Activated CD4-positive, alpha-beta T cell treated with anti-CD3 and anti-CD28 coated beads, Interleukin-2, amount 50 U/mL, for 1 hour (primary cell): Measurements from ENCODE around the gene AGAP9.
A peak's percentile ranks its signal among the peaks of the same experiment; 100 is the strongest.
"Not testable (repeated sequence)": the region's sequence is repeated elsewhere in the genome, so short reads cannot be mapped to it uniquely, and the experiment has no call there.

Source experiments
- DNase-seq: peaks from one replicate; pipeline ENCODE4 v3.0.0-alpha.2; 2020

Gene AGAP9

GRCh38 chr10:47523475-47523874 is at the start of gene AGAP9:
TSS of gene AGAP9 (minus strand) at chr10:47523638. CDS start at chr10:47523526, 112 bp downstream.
- DNase-seq, result not testable (repeated sequence)

GRCh38 chr10:47571138-47571912 is 47.9 kb upstream of the AGAP9 start:
- DNase-seq, result not testable (repeated sequence)

- not testable (repeated sequence) for DNase-seq
Observed at GRCh38 chr10:47566757-47567156, 43.3 kb upstream of the AGAP9 start.

- not testable (repeated sequence) for DNase-seq
Observed at GRCh38 chr10:47566108-47566699, 42.8 kb upstream of the AGAP9 start.

GRCh38 chr10:47565517-47565920 is 42.1 kb upstream of the AGAP9 start:
- DNase-seq, result not testable (repeated sequence)

- DNase-seq, result not testable (repeated sequence)
Observed at GRCh38 chr10:47564953-47565352, 41.5 kb upstream of the AGAP9 start.

GRCh38 chr10:47564318-47564717 is 40.9 kb upstream of the AGAP9 start:
- not testable (repeated sequence) for DNase-seq

- not testable (repeated sequence) for DNase-seq
Observed at GRCh38 chr10:47560452-47560851, 37.0 kb upstream of the AGAP9 start.

- DNase-seq, result not testable (repeated sequence)
Observed at GRCh38 chr10:47559718-47560308, 36.4 kb upstream of the AGAP9 start.

- DNase-seq, result not testable (repeated sequence)
Observed at GRCh38 chr10:47558109-47558508, 34.7 kb upstream of the AGAP9 start.

GRCh38 chr10:47557616-47558015 is 34.2 kb upstream of the AGAP9 start:
- not testable (repeated sequence) for DNase-seq

- DNase-seq, result not testable (repeated sequence)
Observed at GRCh38 chr10:47555334-47555733, 31.9 kb upstream of the AGAP9 start.

- not testable (repeated sequence) for DNase-seq
Observed at GRCh38 chr10:47554552-47554951, 31.1 kb upstream of the AGAP9 start.

GRCh38 chr10:47553860-47554247 is 30.4 kb upstream of the AGAP9 start:
- DNase-seq, result not testable (repeated sequence)

GRCh38 chr10:47553214-47553859 is 29.9 kb upstream of the AGAP9 start:
- peak; percentile 70 for DNase-seq

GRCh38 chr10:47552719-47553118 is 29.3 kb upstream of the AGAP9 start:
- peak; percentile 22 for DNase-seq

GRCh38 chr10:47547286-47547685 is 23.8 kb upstream of the AGAP9 start:
- DNase-seq, result not testable (repeated sequence)

- not testable (repeated sequence) for DNase-seq
Observed at GRCh38 chr10:47536430-47536829, 13.0 kb upstream of the AGAP9 start.

GRCh38 chr10:47502313-47502712 is 21.1 kb downstream of the AGAP9 start:
- not testable (repeated sequence) for DNase-seq

GRCh38 chr10:47494226-47494625 is 29.2 kb downstream of the AGAP9 start:
- DNase-seq, result not testable (repeated sequence)

GRCh38 chr10:47491600-47491999 is 31.8 kb downstream of the AGAP9 start, which contains the start of gene FAM25G:
TSS of gene FAM25G (minus strand) at chr10:47491700. CDS start at chr10:47491674, 26 bp downstream.
- not testable (repeated sequence) for DNase-seq

- DNase-seq, result not testable (repeated sequence)
Observed at GRCh38 chr10:47489630-47490029, 33.8 kb downstream of the AGAP9 start.

- not testable (repeated sequence) for DNase-seq
Observed at GRCh38 chr10:47485943-47486342, 37.5 kb downstream of the AGAP9 start.
